ENCODE results near the gene BANF1.

DNA sequence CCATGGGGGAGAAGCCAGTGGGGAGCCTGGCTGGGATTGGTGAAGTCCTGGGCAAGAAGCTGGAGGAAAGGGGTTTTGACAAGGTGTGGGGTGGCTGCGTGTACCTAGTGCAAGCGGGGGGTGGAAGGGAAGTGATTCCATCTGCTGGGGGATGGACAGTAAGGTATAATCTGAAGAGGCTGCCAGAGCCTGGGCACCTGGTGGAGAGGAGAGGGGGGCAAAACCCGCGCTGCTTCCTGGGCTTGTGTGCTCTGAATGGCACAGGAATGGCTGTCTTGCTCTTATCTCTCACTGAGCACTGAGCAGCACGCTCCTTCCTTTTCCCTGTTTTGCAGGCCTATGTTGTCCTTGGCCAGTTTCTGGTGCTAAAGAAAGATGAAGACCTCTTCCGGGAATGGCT, 988 bp downstream of the BANF1 start:
- TF ChIP-seq ZFP30 (CRISPR knock-in tag; IDR thresholded peaks at IDR 0.05) = no peak
- no peak for TF ChIP-seq PPARA (CRISPR knock-in tag; IDR thresholded peaks at IDR 0.05; ENCODE audit: borderline replicate concordance)
- no peak for TF ChIP-seq ZNF565 (CRISPR knock-in tag; conservative IDR thresholded peaks at IDR 0.05; ENCODE audit: low read depth)
- TF ChIP-seq ZFP3 (CRISPR knock-in tag; IDR thresholded peaks at IDR 0.05) = no peak
- TF ChIP-seq, protein P1, sequence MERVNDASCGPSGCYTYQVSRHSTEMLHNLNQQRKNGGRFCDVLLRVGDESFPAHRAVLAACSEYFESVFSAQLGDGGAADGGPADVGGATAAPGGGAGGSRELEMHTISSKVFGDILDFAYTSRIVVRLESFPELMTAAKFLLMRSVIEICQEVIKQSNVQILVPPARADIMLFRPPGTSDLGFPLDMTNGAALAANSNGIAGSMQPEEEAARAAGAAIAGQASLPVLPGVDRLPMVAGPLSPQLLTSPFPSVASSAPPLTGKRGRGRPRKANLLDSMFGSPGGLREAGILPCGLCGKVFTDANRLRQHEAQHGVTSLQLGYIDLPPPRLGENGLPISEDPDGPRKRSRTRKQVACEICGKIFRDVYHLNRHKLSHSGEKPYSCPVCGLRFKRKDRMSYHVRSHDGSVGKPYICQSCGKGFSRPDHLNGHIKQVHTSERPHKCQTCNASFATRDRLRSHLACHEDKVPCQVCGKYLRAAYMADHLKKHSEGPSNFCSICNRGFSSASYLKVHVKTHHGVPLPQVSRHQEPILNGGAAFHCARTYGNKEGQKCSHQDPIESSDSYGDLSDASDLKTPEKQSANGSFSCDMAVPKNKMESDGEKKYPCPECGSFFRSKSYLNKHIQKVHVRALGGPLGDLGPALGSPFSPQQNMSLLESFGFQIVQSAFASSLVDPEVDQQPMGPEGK (CRISPR knock-in tag; IDR thresholded peaks at IDR 0.05; ENCODE audit: borderline replicate concordance) = no peak
- no peak for TF ChIP-seq ARNTL (CRISPR knock-in tag; IDR thresholded peaks at IDR 0.05; ENCODE audit: borderline replicate concordance, low read depth)
- TF ChIP-seq, protein P2, sequence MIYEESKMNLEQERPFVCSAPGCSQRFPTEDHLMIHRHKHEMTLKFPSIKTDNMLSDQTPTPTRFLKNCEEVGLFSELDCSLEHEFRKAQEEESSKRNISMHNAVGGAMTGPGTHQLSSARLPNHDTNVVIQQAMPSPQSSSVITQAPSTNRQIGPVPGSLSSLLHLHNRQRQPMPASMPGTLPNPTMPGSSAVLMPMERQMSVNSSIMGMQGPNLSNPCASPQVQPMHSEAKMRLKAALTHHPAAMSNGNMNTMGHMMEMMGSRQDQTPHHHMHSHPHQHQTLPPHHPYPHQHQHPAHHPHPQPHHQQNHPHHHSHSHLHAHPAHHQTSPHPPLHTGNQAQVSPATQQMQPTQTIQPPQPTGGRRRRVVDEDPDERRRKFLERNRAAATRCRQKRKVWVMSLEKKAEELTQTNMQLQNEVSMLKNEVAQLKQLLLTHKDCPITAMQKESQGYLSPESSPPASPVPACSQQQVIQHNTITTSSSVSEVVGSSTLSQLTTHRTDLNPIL (CRISPR knock-in tag; IDR thresholded peaks at IDR 0.05; ENCODE audit: low read depth) = no peak
- TF ChIP-seq GLIS3 (CRISPR knock-in tag; IDR thresholded peaks at IDR 0.05) = no peak
- TF ChIP-seq RARB (CRISPR knock-in tag; IDR thresholded peaks at IDR 0.05) = no peak
- no peak for TF ChIP-seq ISL1 (CRISPR knock-in tag; IDR thresholded peaks at IDR 0.05)
- TF ChIP-seq SNAI2 (CRISPR knock-in tag; IDR thresholded peaks at IDR 0.05) = no peak
